ENCODE measurements around the gene LASP1. TPM values are rescaled to one million over a fixed set of nuclear protein-coding genes. Genes with fewer than 3 reads are reported as not detected.
A peak's percentile ranks its signal among the peaks of the same experiment; 100 is the strongest.
"Not testable (repeated sequence)": the region's sequence is repeated elsewhere in the genome, so short reads cannot be mapped to it uniquely, and the experiment has no call there.

LASP1 gene
- total RNA-seq, 1 experiment from 2014 or later: 272 TPM

GRCh38 chr17:38926293-38927070 lies 56.6 kb downstream of the LASP1 start:
- peak; percentile 31 for DNase-seq (ENCODE audit: low read depth)

GRCh38 chr17:38930782-38931181 lies 60.9 kb downstream of the LASP1 start:
- DNase-seq (ENCODE audit: low read depth): not testable (repeated sequence)

GRCh38 chr17:38933962-38934361 lies 64.1 kb downstream of the LASP1 start:
- peak; percentile 34 for DNase-seq (ENCODE audit: low read depth)

GRCh38 chr17:38939987-38940386 lies 70.1 kb downstream of the LASP1 start:
- DNase-seq (ENCODE audit: low read depth): no peak

- no peak for DNase-seq (ENCODE audit: low read depth)
Measured at GRCh38 chr17:38940404-38940803, 70.5 kb downstream of the LASP1 start.

GRCh38 chr17:38942696-38943334 lies 73.0 kb downstream of the LASP1 start:
- DNase-seq (ENCODE audit: low read depth): no peak

- DNase-seq (ENCODE audit: low read depth): no peak
Measured at GRCh38 chr17:38943607-38944006, 73.7 kb downstream of the LASP1 start.

GRCh38 chr17:38947189-38947588 lies 77.3 kb downstream of the LASP1 start:
- DNase-seq (ENCODE audit: low read depth): no peak

- not testable (repeated sequence) for DNase-seq (ENCODE audit: low read depth)
Measured at GRCh38 chr17:38953800-38954199, 83.9 kb downstream of the LASP1 start.

- DNase-seq (ENCODE audit: low read depth): no peak
Measured at GRCh38 chr17:38958326-38958725, 88.5 kb downstream of the LASP1 start.

GRCh38 chr17:38958756-38959155 lies 88.9 kb downstream of the LASP1 start:
- peak; percentile 28 for DNase-seq (ENCODE audit: low read depth)

GRCh38 chr17:38959508-38959907 lies 89.7 kb downstream of the LASP1 start:
- DNase-seq (ENCODE audit: low read depth): no peak

- DNase-seq (ENCODE audit: low read depth): no peak
Measured at GRCh38 chr17:38960402-38960801, 90.5 kb downstream of the LASP1 start.

- DNase-seq (ENCODE audit: low read depth): no peak
Measured at GRCh38 chr17:38961413-38961812, 91.6 kb downstream of the LASP1 start.

- peak; percentile 3 for DNase-seq (ENCODE audit: low read depth)
Measured at GRCh38 chr17:38967290-38967738, 97.5 kb downstream of the LASP1 start, which contains the start of gene FBXO47. TSS of gene FBXO47 (minus strand) at chr17:38967403. CDS start at chr17:38963025, 4,378 bp downstream.

GRCh38 chr17:38969281-38969680 lies 99.4 kb downstream of the LASP1 start:
- no peak for DNase-seq (ENCODE audit: low read depth)

- DNase-seq (ENCODE audit: low read depth): no peak
Measured at GRCh38 chr17:38970128-38970527, 100.3 kb downstream of the LASP1 start.

- DNase-seq (ENCODE audit: low read depth): no peak
Measured at GRCh38 chr17:38970804-38971203, 100.9 kb downstream of the LASP1 start.

Other genes starting within 250 kb of the LASP1 start
- 1.8 and 4.7 TPM in 2 replicates for gene EPOP, start 195.1 kb upstream of the LASP1 start, total RNA-seq (2014; rRNA removed; shearing (Covaris generic))
- gene MLLT6, start 164.8 kb upstream of the LASP1 start, total RNA-seq (2014; rRNA removed; shearing (Covaris generic)): 9.7 and 17.0 TPM in 2 replicates
- gene CISD3, start 139.7 kb upstream of the LASP1 start, total RNA-seq (2014; rRNA removed; shearing (Covaris generic)): 4.7 and 5.9 TPM in 2 replicates
- 3.2 and 5.0 TPM in 2 replicates for gene PCGF2, start 121.7 kb upstream of the LASP1 start, total RNA-seq (2014; rRNA removed; shearing (Covaris generic))
- 410 and 440 TPM in 2 replicates for gene PSMB3, start 117.3 kb upstream of the LASP1 start, total RNA-seq (2014; rRNA removed; shearing (Covaris generic))
- 41.6 and 45.4 TPM in 2 replicates for gene PIP4K2B, start 70.5 kb upstream of the LASP1 start, total RNA-seq (2014; rRNA removed; shearing (Covaris generic))
- gene CWC25, start 44.7 kb upstream of the LASP1 start, total RNA-seq (2014; rRNA removed; shearing (Covaris generic)): 7.8 and 8.9 TPM in 2 replicates
- gene RPL23, start 16.3 kb upstream of the LASP1 start, total RNA-seq (2014; rRNA removed; shearing (Covaris generic)): 716 and 785 TPM in 2 replicates
- not detected in 2 replicates for gene FBXO47, start 97.3 kb downstream of the LASP1 start, total RNA-seq (2014; rRNA removed; shearing (Covaris generic))

Measured in M059J (cell line).